ENCODE data around the gene ACTR2. TPM values are rescaled to one million over a fixed set of nuclear protein-coding genes. Genes with fewer than 3 reads are reported as not detected.
A peak's percentile ranks its signal among the peaks of the same experiment; 100 is the strongest.

ACTR2 gene
- polyA plus RNA-seq, 4 donors, result 76.7 to 185 (median 101) TPM

DNA sequence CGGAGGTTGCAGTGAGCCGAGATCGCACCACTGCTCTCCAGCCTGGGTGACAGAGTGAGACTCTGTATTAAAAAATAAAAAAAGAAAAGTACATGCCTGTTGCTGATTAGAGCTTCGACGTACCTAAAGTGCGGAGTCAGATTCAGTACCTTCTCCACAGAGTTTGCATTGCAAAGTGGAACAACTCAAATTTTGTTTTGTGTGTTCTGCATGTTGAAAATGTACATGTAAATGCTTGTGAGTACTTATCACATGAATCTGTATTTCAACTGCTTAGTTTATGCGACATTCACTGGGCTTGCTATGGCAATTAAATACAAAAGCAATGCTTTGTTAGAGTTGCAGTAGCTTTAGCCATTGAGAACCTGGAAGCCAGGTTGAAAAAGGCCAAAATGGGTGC lies 36.4 kb downstream of the ACTR2 start:
- FAIRE-seq, result no peak
- Histone ChIP-seq H3K9me3 (ENCODE audit: control insufficient read depth in 2 of 2, insufficient read depth in 1 of 2, low read depth in 1 of 2, low read length in 1 of 2) (no peaks in the 10 kb centered on the region), H3K27me3 (ENCODE audit: control insufficient read depth in 3 of 3, insufficient read depth in 3 of 3, low read length in 3 of 3) (no peaks in the 10 kb centered on the region), H3K36me3 (ENCODE audit: control insufficient read depth in 3 of 3, insufficient read depth in 2 of 3, low read depth in 1 of 3, low read length in 3 of 3) (peaks cover 3 to 30% (median 18%) of the 10 kb centered on the region in 3 donors), H3K27ac (ENCODE audit: low read depth in 1 of 3, low read length in 2 of 3) (no peak overlapping the region), H3K4me3 (ENCODE audit: low read depth in 1 of 3, low read length in 3 of 3) (no peak overlapping the region), H3K4me1 (ENCODE audit: control insufficient read depth in 3 of 3, insufficient read depth in 2 of 3, low read depth in 1 of 3, low read length in 2 of 3) (no peaks in the 10 kb centered on the region)
- 80 to 95% (median 91%) methylated on average over 7 of the region's 7 CpGs for WGBS, 3 donors
- no peak for DNase-seq

DNA sequence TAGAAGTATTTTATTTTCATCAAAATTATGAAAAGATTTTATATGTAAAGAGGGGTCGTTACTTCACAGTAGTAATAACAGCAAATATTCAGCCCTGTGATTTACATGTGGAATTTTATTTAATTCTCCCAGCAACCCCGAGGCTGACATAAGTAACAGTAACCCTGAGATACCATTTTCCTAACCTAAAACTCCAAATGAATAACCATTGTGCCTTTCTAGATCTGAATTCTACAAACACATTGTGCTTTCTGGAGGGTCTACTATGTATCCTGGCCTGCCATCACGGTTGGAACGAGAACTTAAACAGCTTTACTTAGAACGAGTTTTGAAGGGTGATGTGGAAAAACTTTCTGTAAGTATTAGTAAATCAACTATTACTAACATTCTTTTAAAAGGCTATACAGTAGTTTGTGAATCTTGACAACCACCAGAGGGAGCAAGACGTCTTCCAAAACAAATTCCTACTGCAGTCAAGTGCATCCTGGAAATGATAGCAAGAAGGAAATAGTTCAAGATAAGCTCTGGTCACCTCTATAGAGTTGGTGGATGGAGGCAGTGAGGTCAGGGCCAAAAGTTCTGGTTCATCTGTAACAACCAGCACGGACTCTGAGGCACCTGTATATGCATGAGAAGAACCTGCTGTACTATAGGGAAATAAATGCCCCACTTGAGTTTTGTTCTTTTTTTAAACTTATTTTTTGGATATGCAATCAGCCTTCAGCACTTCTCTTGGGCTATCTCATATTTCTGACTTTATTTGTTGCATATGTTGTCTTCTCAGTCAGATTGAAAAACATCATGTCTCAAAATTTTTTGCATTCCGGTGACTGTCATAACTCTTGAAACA lies 37.4 kb downstream of the ACTR2 start:
- peaks cover 0 to 25% (median 18%) of the 10 kb centered on the region in 3 donors for H3K36me3 ChIP-seq (ENCODE audit: control insufficient read depth in 3 of 3, insufficient read depth in 2 of 3, low read depth in 1 of 3, low read length in 3 of 3)
- no peaks in the 10 kb centered on the region for H3K9me3 ChIP-seq (ENCODE audit: control insufficient read depth in 2 of 2, insufficient read depth in 1 of 2, low read depth in 1 of 2, low read length in 1 of 2)
- WGBS, 3 donors, result 46 to 49% (median 48%) methylated on average over 8 of the region's 8 CpGs
- no peak overlapping the region for H3K27ac ChIP-seq (ENCODE audit: low read depth in 1 of 3, low read length in 2 of 3)
- no peaks in the 10 kb centered on the region for H3K4me1 ChIP-seq (ENCODE audit: control insufficient read depth in 3 of 3, insufficient read depth in 2 of 3, low read depth in 1 of 3, low read length in 2 of 3)
- H3K4me3 ChIP-seq (ENCODE audit: low read depth in 1 of 3, low read length in 3 of 3), result no peak overlapping the region
- DNase-seq (peak; percentile 85 to 86), FAIRE-seq (no peak)
- no peaks in the 10 kb centered on the region for H3K27me3 ChIP-seq (ENCODE audit: control insufficient read depth in 3 of 3, insufficient read depth in 3 of 3, low read length in 3 of 3)

DNA sequence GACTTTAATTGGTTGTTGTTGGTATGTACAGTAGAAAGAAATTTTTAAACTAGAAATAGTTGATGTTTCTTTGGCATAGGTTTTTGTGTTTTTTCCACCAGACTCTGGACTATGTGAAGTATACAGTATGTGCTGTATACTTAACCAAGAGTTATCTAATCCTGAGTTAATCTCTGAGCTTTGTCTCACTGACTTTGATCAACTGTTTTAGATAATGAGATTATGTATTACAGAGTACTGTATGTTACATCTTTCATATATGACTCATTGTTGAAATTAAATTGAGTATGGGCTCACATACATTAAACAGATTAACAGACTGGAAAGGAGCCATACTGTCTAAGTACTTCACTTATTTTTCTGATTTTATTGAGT lies 38.0 kb downstream of the ACTR2 start:
- Histone ChIP-seq H3K27ac (ENCODE audit: low read depth in 1 of 3, low read length in 2 of 3) (no peak overlapping the region), H3K9me3 (ENCODE audit: control insufficient read depth in 2 of 2, insufficient read depth in 1 of 2, low read depth in 1 of 2, low read length in 1 of 2) (no peaks in the 10 kb centered on the region), H3K4me1 (ENCODE audit: control insufficient read depth in 3 of 3, insufficient read depth in 2 of 3, low read depth in 1 of 3, low read length in 2 of 3) (no peaks in the 10 kb centered on the region), H3K27me3 (ENCODE audit: control insufficient read depth in 3 of 3, insufficient read depth in 3 of 3, low read length in 3 of 3) (no peaks in the 10 kb centered on the region), H3K36me3 (ENCODE audit: control insufficient read depth in 3 of 3, insufficient read depth in 2 of 3, low read depth in 1 of 3, low read length in 3 of 3) (peaks cover 0 to 22% (median 18%) of the 10 kb centered on the region in 3 donors), H3K4me3 (ENCODE audit: low read depth in 1 of 3, low read length in 3 of 3) (no peak overlapping the region)
- FAIRE-seq (no peak), DNase-seq (no peak)

DNA sequence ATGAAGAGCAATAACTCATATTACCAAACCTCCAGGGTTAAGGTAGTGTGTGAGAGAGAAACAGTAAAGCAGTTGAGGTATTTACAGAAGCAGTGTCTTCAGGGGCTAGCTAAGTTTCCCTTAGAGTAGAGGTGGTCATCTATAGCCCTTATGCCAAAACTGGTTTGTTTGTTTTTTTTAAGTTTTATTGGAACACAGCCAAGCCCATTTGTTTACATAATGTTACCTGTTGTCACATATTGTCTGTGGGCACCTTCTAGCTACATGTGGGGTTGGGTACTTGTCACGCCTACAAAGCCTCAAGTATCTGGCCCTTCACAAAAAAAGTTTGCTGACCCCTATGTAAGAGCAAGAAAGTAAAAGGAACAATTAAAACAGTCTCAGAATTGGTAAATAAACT lies 39.4 kb downstream of the ACTR2 start:
- H3K4me1 ChIP-seq (ENCODE audit: control insufficient read depth in 3 of 3, insufficient read depth in 2 of 3, low read depth in 1 of 3, low read length in 2 of 3), result no peaks in the 10 kb centered on the region
- H3K9me3 ChIP-seq (ENCODE audit: control insufficient read depth in 2 of 2, insufficient read depth in 1 of 2, low read depth in 1 of 2, low read length in 1 of 2), result no peaks in the 10 kb centered on the region
- H3K27me3 ChIP-seq (ENCODE audit: control insufficient read depth in 3 of 3, insufficient read depth in 3 of 3, low read length in 3 of 3), result no peaks in the 10 kb centered on the region
- H3K4me3 ChIP-seq (ENCODE audit: low read depth in 1 of 3, low read length in 3 of 3), result no peak overlapping the region
- H3K27ac ChIP-seq (ENCODE audit: low read depth in 1 of 3, low read length in 2 of 3), result no peak overlapping the region
- H3K36me3 ChIP-seq (ENCODE audit: control insufficient read depth in 3 of 3, insufficient read depth in 2 of 3, low read depth in 1 of 3, low read length in 3 of 3), result peaks cover 0 to 24% (median 22%) of the 10 kb centered on the region in 3 donors
- FAIRE-seq (no peak), DNase-seq (no peak)
- 96 to 100% (median 100%) methylated on average over 1 of the region's 1 CpG for WGBS, 3 donors

DNA sequence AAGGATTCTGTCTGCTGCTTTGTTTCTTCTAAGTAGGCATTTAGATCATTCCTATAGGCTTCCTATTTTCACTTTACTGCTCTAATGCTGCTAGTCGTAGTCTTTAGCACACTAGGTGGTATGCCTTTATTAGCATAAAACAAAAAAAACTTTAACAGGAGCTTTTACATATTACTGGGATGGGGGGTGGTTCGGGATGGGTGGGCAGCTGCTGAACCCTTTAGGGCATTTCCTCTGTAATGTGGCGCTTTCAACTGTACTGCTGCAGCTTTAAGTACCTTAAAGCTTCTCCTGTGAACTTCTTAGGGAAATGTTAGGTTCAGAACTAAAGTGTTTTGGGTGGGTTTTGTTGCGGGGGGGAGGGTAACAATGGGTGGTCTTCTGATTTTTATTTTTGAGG lies 41.3 kb downstream of the ACTR2 start:
- FAIRE-seq (no peak), DNase-seq (no peak)
- no peak overlapping the region for H3K27ac ChIP-seq (ENCODE audit: low read depth in 1 of 3, low read length in 2 of 3)
- no peak overlapping the region for H3K4me3 ChIP-seq (ENCODE audit: low read depth in 1 of 3, low read length in 3 of 3)
- peaks cover 0 to 23% (median 18%) of the 10 kb centered on the region in 3 donors for H3K36me3 ChIP-seq (ENCODE audit: control insufficient read depth in 3 of 3, insufficient read depth in 2 of 3, low read depth in 1 of 3, low read length in 3 of 3)
- H3K27me3 ChIP-seq (ENCODE audit: control insufficient read depth in 3 of 3, insufficient read depth in 3 of 3, low read length in 3 of 3), result no peaks in the 10 kb centered on the region
- no peaks in the 10 kb centered on the region for H3K4me1 ChIP-seq (ENCODE audit: control insufficient read depth in 3 of 3, insufficient read depth in 2 of 3, low read depth in 1 of 3, low read length in 2 of 3)
- 87 to 95% (median 91%) methylated on average over 4 of the region's 4 CpGs for WGBS, 3 donors
- no peaks in the 10 kb centered on the region for H3K9me3 ChIP-seq (ENCODE audit: control insufficient read depth in 2 of 2, insufficient read depth in 1 of 2, low read depth in 1 of 2, low read length in 1 of 2)

DNA sequence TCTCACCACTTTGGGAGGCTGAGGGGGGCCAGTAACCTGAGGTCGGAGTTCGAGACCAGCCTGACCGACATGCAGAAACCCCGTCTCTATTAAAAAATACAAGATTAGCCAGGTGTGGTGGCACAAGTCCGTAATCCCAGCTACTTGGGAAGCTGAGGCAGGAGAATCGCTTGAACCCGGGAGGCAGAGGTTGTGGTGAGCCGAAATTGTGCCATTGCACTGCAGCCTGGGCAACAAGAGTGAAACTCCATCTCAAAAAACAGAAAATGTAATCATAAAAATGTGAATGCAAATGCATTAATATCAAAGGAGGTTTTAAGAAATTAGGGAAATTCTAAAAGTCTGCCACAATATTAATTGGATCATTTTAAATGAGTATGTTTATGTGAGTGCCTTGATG lies 45.7 kb downstream of the ACTR2 start:
- peaks cover 0 to 12% (median 9%) of the 10 kb centered on the region in 3 donors for H3K36me3 ChIP-seq (ENCODE audit: control insufficient read depth in 3 of 3, insufficient read depth in 2 of 3, low read depth in 1 of 3, low read length in 3 of 3)
- no peak overlapping the region for H3K27ac ChIP-seq (ENCODE audit: low read depth in 1 of 3, low read length in 2 of 3)
- no peaks in the 10 kb centered on the region for H3K27me3 ChIP-seq (ENCODE audit: control insufficient read depth in 3 of 3, insufficient read depth in 3 of 3, low read length in 3 of 3)
- DNase-seq (no peak), FAIRE-seq (no peak)
- H3K4me1 ChIP-seq (ENCODE audit: control insufficient read depth in 3 of 3, insufficient read depth in 2 of 3, low read depth in 1 of 3, low read length in 2 of 3), result peaks cover 0 to 2% (median 0%) of the 10 kb centered on the region in 3 donors
- H3K9me3 ChIP-seq (ENCODE audit: control insufficient read depth in 2 of 2, insufficient read depth in 1 of 2, low read depth in 1 of 2, low read length in 1 of 2), result no peaks in the 10 kb centered on the region
- H3K4me3 ChIP-seq (ENCODE audit: low read depth in 1 of 3, low read length in 3 of 3), result no peak overlapping the region
- 97 to 99% (median 98%) methylated on average over 8 of the region's 8 CpGs for WGBS, 3 donors

DNA sequence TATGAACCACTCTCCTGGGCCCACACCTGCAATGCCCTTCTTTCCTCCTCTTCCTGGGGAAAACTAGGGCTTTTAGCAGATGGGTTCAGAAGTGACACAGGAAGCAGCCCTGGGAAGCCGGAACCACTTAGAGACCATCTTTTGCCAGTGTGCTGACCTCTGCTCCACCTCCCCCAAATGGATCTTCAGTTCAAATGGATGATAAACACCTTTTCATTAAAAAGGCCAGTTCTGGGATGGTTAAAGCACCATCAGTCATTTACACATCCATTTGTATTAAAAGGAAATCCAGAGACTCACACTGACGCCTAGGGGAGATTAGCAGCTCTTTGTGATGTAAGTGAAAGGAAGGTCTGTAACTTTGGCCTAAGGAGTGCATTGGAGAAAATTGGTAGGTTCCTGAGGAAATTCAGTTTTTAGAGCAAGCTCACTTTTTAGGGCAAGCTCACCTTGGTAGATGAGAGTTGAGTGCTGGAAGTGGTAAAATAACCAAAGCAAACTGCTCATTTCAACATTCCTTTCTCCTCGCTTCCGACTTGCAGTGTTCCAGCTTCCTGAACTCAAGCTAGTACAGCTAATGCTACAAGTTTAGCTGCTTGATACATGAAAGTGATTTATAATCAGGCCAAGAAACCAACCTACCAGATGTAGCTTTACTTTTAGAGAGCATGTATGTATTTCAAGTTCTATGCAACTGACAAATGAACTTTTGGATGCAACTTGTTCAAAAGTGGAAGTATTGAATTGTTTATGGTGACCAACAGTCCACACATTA lies 47.7 kb downstream of the ACTR2 start:
- 58 to 85% (median 76%) methylated on average over 4 of the region's 4 CpGs for WGBS, 3 donors
- H3K27me3 ChIP-seq (ENCODE audit: control insufficient read depth in 3 of 3, insufficient read depth in 3 of 3, low read length in 3 of 3), result peaks cover 0 to 2% (median 0%) of the 10 kb centered on the region in 3 donors
- DNase-seq (no peak), FAIRE-seq (no peak)
- no peak overlapping the region for H3K27ac ChIP-seq (ENCODE audit: low read depth in 1 of 3, low read length in 2 of 3)
- peaks cover 0 to 9% (median 7%) of the 10 kb centered on the region in 3 donors for H3K36me3 ChIP-seq (ENCODE audit: control insufficient read depth in 3 of 3, insufficient read depth in 2 of 3, low read depth in 1 of 3, low read length in 3 of 3)
- H3K4me1 ChIP-seq (ENCODE audit: control insufficient read depth in 3 of 3, insufficient read depth in 2 of 3, low read depth in 1 of 3, low read length in 2 of 3), result peaks cover 0 to 2% (median 0%) of the 10 kb centered on the region in 3 donors
- H3K9me3 ChIP-seq (ENCODE audit: control insufficient read depth in 2 of 2, insufficient read depth in 1 of 2, low read depth in 1 of 2, low read length in 1 of 2), result no peaks in the 10 kb centered on the region
- no peak overlapping the region for H3K4me3 ChIP-seq (ENCODE audit: low read depth in 1 of 3, low read length in 3 of 3)

DNA sequence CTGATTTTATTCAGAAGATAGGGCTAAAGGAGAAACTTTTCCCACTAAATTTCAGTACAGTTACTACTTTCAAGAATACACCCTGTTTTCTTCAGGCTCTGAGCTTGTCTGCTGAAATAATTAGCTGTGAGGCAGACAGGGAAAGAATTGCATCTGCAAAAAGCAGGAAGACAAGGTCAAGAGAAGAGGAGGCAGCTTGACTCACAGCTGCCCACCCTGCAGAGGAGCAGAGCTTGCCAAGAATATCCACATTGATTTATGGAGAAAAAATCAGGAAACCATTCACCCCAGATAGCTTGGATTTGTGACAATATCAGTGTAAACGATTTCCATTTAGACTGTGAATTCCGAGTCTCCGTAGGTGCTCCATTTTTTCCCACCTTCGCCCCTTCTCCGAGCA lies 49.0 kb downstream of the ACTR2 start:
- 69 to 78% (median 75%) methylated on average over 5 of the region's 5 CpGs for WGBS, 3 donors
- Histone ChIP-seq H3K4me1 (ENCODE audit: control insufficient read depth in 3 of 3, insufficient read depth in 2 of 3, low read depth in 1 of 3, low read length in 2 of 3) (peaks cover 0 to 2% (median 0%) of the 10 kb centered on the region in 3 donors), H3K4me3 (ENCODE audit: low read depth in 1 of 3, low read length in 3 of 3) (no peak overlapping the region), H3K27me3 (ENCODE audit: control insufficient read depth in 3 of 3, insufficient read depth in 3 of 3, low read length in 3 of 3) (peaks cover 0 to 2% (median 0%) of the 10 kb centered on the region in 3 donors), H3K9me3 (ENCODE audit: control insufficient read depth in 2 of 2, insufficient read depth in 1 of 2, low read depth in 1 of 2, low read length in 1 of 2) (no peaks in the 10 kb centered on the region), H3K27ac (ENCODE audit: low read depth in 1 of 3, low read length in 2 of 3) (no peak overlapping the region), H3K36me3 (ENCODE audit: control insufficient read depth in 3 of 3, insufficient read depth in 2 of 3, low read depth in 1 of 3, low read length in 3 of 3) (peaks cover 0 to 8% (median 6%) of the 10 kb centered on the region in 3 donors)
- no peak for FAIRE-seq
- DNase-seq, result no peak

Data from small intestine (tissue), 7 donors.